ENCODE results near the gene NPPA. TPM values are rescaled to one million over a fixed set of nuclear protein-coding genes. Genes with fewer than 3 reads are reported as not detected.

NPPA gene
- polyA plus RNA-seq, 1 experiment: not detected

DNA sequence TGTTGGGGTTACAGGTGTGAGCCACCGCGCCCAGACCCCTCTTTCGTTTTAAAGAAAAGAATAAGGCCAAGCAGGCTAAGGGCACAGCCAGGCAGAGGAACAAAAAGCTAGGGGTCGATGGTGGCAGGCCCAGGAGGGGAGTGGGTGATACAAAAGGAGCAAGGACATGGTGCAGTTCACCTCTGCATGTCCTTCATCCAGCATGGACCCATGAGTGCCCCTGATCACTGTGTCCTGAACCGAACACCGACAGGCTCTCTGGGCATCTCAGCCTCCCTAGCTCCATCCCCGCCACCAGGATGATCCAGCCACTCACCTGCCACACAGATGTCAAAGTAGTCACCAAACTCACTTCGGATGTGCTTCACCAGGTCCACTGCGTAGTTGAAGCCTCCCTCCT is 47.7 kb downstream of the NPPA start:
- no peak overlapping the region for H3K4me3 ChIP-seq (ENCODE audit: low read depth, low read length)
- H3K27me3 ChIP-seq (ENCODE audit: control insufficient read depth, insufficient read depth, low read length): no peaks in the 10 kb centered on the region
- TF ChIP-seq, protein P1, sequence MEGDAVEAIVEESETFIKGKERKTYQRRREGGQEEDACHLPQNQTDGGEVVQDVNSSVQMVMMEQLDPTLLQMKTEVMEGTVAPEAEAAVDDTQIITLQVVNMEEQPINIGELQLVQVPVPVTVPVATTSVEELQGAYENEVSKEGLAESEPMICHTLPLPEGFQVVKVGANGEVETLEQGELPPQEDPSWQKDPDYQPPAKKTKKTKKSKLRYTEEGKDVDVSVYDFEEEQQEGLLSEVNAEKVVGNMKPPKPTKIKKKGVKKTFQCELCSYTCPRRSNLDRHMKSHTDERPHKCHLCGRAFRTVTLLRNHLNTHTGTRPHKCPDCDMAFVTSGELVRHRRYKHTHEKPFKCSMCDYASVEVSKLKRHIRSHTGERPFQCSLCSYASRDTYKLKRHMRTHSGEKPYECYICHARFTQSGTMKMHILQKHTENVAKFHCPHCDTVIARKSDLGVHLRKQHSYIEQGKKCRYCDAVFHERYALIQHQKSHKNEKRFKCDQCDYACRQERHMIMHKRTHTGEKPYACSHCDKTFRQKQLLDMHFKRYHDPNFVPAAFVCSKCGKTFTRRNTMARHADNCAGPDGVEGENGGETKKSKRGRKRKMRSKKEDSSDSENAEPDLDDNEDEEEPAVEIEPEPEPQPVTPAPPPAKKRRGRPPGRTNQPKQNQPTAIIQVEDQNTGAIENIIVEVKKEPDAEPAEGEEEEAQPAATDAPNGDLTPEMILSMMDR (IDR thresholded peaks at IDR 0.05; ENCODE audit: low read depth, low read length): no peak
- H3K27ac ChIP-seq (ENCODE audit: low read depth, low read length): no peak overlapping the region
- no peaks in the 10 kb centered on the region; the same call in 1 of the 2 replicates for H3K9me3 ChIP-seq (ENCODE audit: control insufficient read depth, insufficient read depth, low read length)
- CTCF ChIA-PET: interaction anchor here (0.7 kb wide), 1 partner anchor 15 kb away, joined by 3 read pairs; no protein-coding TSS in a partner anchor
- POLR2A ChIA-PET: no interaction called here
- no peak for DNase-seq (ENCODE audit: low read depth, low spot score)

DNA sequence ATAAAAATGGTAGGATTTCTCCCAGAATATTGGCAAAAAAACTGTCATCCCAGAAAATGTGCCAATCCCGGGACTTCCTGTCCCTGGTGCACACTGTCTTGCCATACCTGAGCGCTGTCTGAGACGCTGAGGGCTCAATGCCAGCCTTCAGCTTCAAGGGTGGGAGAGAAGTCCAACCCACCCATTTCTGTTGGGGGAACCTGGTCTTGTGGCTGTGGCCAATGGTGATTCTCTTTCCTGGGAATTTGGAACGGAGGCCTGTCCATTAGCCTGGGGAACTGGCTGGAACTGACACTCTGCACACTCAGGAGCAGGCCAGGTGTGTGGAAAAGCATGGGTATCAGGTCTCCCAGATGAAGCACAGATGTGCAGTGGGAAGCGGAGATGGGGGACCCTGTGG is 48.5 kb downstream of the NPPA start:
- TF ChIP-seq, protein P1 (IDR thresholded peaks at IDR 0.05; ENCODE audit: low read depth, low read length): no peak
- no peak for DNase-seq (ENCODE audit: low read depth, low spot score)
- Histone ChIP-seq H3K27me3 (ENCODE audit: control insufficient read depth, insufficient read depth, low read length) (no peaks in the 10 kb centered on the region), H3K27ac (ENCODE audit: low read depth, low read length) (no peak overlapping the region), H3K4me3 (ENCODE audit: low read depth, low read length) (no peak overlapping the region), H3K9me3 (ENCODE audit: control insufficient read depth, insufficient read depth, low read length) (no peaks in the 10 kb centered on the region; the same call in 1 of the 2 replicates)
- ChIA-PET CTCF (no interaction called here), POLR2A (no interaction called here)

DNA sequence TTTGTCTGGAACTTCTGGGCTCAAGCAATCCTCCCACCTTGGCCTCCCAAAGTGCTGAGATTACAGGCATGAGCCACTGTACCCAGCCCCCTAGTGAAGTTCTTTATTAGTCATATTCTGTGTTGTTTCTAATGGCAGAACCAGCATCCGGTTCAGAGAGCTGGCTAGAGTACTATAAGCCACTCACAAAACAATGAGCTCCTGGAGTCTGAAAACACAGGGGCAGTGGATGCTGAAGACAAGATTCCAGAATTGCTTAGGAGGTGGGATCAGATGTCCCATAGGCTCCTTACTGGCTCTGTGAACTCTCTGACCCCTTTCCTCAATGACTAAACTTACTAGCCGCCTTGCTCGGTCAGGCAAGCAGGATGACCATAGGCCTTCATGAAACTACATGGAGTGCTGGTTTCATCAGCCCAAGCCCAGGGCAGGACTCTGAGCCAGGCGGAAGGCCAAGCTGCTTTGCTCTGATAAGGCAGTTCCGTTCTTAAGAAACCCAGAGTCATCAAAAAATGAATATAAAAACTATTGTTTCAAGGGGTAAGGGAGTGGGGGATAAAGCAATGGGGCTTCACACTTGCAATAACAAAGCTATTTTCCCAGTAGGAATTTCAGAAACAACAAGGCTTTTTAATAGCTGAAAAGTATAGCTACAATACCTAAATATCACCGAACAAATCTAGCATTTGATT is 49.9 kb downstream of the NPPA start:
- H3K4me3 ChIP-seq (ENCODE audit: low read depth, low read length): no peak overlapping the region
- DNase-seq (ENCODE audit: low read depth, low spot score): no peak
- POLR2A ChIA-PET: no interaction called here
- no peaks in the 10 kb centered on the region for H3K27me3 ChIP-seq (ENCODE audit: control insufficient read depth, insufficient read depth, low read length)
- TF ChIP-seq, protein P1 (IDR thresholded peaks at IDR 0.05; ENCODE audit: low read depth, low read length): no peak
- H3K9me3 ChIP-seq (ENCODE audit: control insufficient read depth, insufficient read depth, low read length): no peaks in the 10 kb centered on the region
- CTCF ChIA-PET: interaction anchor here (1.0 to 3.8 kb wide), 2 partner anchors 13 to 14 kb away, joined by 3 to 23 read pairs; no protein-coding TSS in a partner anchor
- no peak overlapping the region for H3K27ac ChIP-seq (ENCODE audit: low read depth, low read length)

DNA sequence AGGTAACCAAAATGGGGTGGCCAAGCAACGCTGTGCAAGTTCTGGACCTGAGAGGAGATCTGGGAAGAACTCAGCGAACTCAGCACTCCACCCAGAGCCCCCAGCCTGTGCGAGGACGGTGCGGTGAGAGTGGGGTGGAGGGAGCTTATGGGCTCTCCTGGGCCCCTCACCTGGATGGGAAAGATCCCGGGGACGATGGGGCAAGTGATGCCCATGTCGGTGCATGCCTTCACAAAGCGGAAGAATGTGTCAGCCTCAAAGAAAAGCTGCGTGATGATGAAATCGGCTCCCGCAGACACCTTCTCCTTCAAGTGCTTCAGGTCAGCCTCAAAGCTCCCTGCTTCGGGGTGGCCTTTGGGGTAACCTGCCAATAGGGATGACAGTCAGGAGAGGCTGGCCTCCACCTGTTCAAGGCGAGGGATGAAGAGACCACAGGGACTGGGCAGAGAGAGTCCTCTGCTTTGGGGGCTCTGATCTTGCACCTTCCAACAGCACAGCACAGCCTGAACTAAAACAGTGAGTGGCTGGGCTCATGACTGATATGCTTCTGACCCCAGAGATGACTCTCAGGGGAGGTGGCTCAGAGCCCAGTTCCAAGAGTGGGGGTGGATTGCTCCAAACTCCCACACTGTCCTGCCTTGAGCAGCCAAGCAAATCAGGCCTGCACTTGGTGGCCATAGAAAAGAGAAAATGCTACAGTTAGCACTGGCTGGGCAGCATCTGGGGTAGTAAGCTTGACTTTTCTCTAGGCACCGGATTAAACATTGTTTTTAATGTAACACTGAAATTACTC is 51.4 kb downstream of the NPPA start:
- ChIA-PET POLR2A (interaction anchor here (0.6 kb wide), 1 partner anchor 10 kb away, joined by 4 read pairs; the partner anchor contains the start of genes CLCN6 and MTHFR), CTCF (interaction anchor here (3.8 kb wide), 1 partner anchor 11 kb away, joined by 23 read pairs; no protein-coding TSS in a partner anchor)
- no peak for DNase-seq (ENCODE audit: low read depth, low spot score)
- TF ChIP-seq, protein P1 (IDR thresholded peaks at IDR 0.05; ENCODE audit: low read depth, low read length): no peak
- no peak overlapping the region for H3K4me3 ChIP-seq (ENCODE audit: low read depth, low read length)
- no peaks in the 10 kb centered on the region for H3K9me3 ChIP-seq (ENCODE audit: control insufficient read depth, insufficient read depth, low read length)
- H3K27ac ChIP-seq (ENCODE audit: low read depth, low read length): no peak overlapping the region
- no peaks in the 10 kb centered on the region for H3K27me3 ChIP-seq (ENCODE audit: control insufficient read depth, insufficient read depth, low read length)

Small RNA genes within 50 kb of the gene (small RNA-seq; reads per million reads assigned to genes)
- gene RF02156 (ENCODE audit: insufficient read length, low read depth): not detected
- gene RF02157 (ENCODE audit: insufficient read length, low read depth): not detected
- not detected for gene RF02158 (ENCODE audit: insufficient read length, low read depth)

Other genes with a start within 250 kb of the NPPA start
- 1.3 and 1.5 TPM in 2 replicates for gene FBXO2, start 193.4 kb downstream of the NPPA start, polyA plus RNA-seq (2011; rRNA removed)
- 12.3 and 14.8 TPM in 2 replicates for gene FBXO44, start 192.9 kb downstream of the NPPA start, polyA plus RNA-seq (2011; rRNA removed)
- gene FBXO6, start 183.6 kb downstream of the NPPA start, polyA plus RNA-seq (2011; rRNA removed): 6.9 and 8.0 TPM in 2 replicates
- 34.9 and 41.7 TPM in 2 replicates for gene MAD2L2, start 166.6 kb downstream of the NPPA start, polyA plus RNA-seq (2011; rRNA removed)
- 0.04 and 0.05 TPM in 2 replicates for gene DRAXIN, start 156.1 kb downstream of the NPPA start, polyA plus RNA-seq (2011; rRNA removed)
- gene AGTRAP, start 111.6 kb downstream of the NPPA start, polyA plus RNA-seq (2011; rRNA removed): 26.8 and 39.0 TPM in 2 replicates
- 0.11 and 0.32 TPM in 2 replicates for gene C1orf167, start 85.6 kb downstream of the NPPA start, polyA plus RNA-seq (2011; rRNA removed)
- 7.7 and 8.8 TPM in 2 replicates for gene MTHFR, start 41.8 kb downstream of the NPPA start, polyA plus RNA-seq (2011; rRNA removed)
- 9.0 and 10.7 TPM in 2 replicates for gene CLCN6, start 41.6 kb downstream of the NPPA start, polyA plus RNA-seq (2011; rRNA removed)
- not detected in 2 replicates for gene NPPB, start 11.2 kb upstream of the NPPA start, polyA plus RNA-seq (2011; rRNA removed)
- gene KIAA2013, start 78.6 kb upstream of the NPPA start, polyA plus RNA-seq (2011; rRNA removed): 35.8 and 45.5 TPM in 2 replicates
- gene PLOD1, start 86.9 kb upstream of the NPPA start, polyA plus RNA-seq (2011; rRNA removed): 314 and 427 TPM in 2 replicates
- gene MFN2, start 132.7 kb upstream of the NPPA start, polyA plus RNA-seq (2011; rRNA removed): 43.9 and 53.9 TPM in 2 replicates
- 9.0 and 10.2 TPM in 2 replicates for gene MIIP, start 171.7 kb upstream of the NPPA start, polyA plus RNA-seq (2011; rRNA removed)
- 0.22 and 0.27 TPM in 2 replicates for gene TNFRSF8, start 215.5 kb upstream of the NPPA start, polyA plus RNA-seq (2011; rRNA removed)

Data from AG04450 (cell line).